Body of pancreas (tissue), 4 donors: ENCODE measurements around the gene GAREM1. TPM values are rescaled to one million over a fixed set of nuclear protein-coding genes. Genes with fewer than 3 reads are reported as not detected.

Source experiments
- ATAC-seq: fragments of 150-250 bp; one replicate; pipeline ENCODE4 v1.9.1; 2016
- DNase-seq, 4 donors: peaks; one replicate each; pipeline ENCODE4 v3.0.0-alpha.2; 2019
- H3K27ac ChIP-seq, 4 donors: fragments of 200-600 bp; sonication (generic); 1 replicate in 3 of 4; 2 replicates in 1 of 4; pipeline versions ENCODE4 v1.5.1 to v1.6.1; 2016 to 2019; ENCODE audit warnings: mild to moderate bottlenecking in 1 of 4, mixed read lengths in 1 of 4, moderate library complexity in 1 of 4
- H3K27me3 ChIP-seq, 2 donors: fragments of 200-600 bp; sonication (generic); one replicate each; pipeline ENCODE4 v1.6.0; 2016; ENCODE audit warnings: mild to moderate bottlenecking in 1 of 2
- H3K36me3 ChIP-seq, 2 donors: fragments of 200-600 bp; sonication (generic); replicated peaks in 1 of 2; 2 replicates each; pipeline ENCODE4 v1.5.1; 2016; ENCODE audit warnings: low read depth in 2 of 2; ENCODE audit not compliant: insufficient read depth in 1 of 2
- H3K4me1 ChIP-seq: fragments of 200-600 bp; sonication (generic); one replicate; pipeline ENCODE4 v1.6.0; 2016
- H3K4me3 ChIP-seq, 2 donors: fragments of 200-600 bp; sonication (generic); 1 replicate in 1 of 2; 2 replicates in 1 of 2; pipeline ENCODE4 v1.5.1; 2016 to 2019
- H3K9me3 ChIP-seq, 3 donors: fragments of 200-600 bp; sonication (generic); 1 replicate in 2 of 3; 2 replicates in 1 of 3; pipeline ENCODE4 v1.5.1; 2016
- CTCF ChIP-seq, 7 experiments: fragments of 450-650 bp in 4 of 7; fragments of 200-600 bp in 3 of 7; sonication (generic) in 3 of 7; IDR thresholded peaks; one replicate each; pipeline ENCODE4 v1.5.1; 2016 to 2019; ENCODE audit warnings: antibody characterized with exemption in 7 of 7
- POLR2A ChIP-seq, 3 donors: fragments of 450-650 bp; IDR thresholded peaks; one replicate each; pipeline ENCODE4 v1.6.1; 2016; ENCODE audit warnings: antibody characterized with exemption in 3 of 3, mild to moderate bottlenecking in 2 of 3
- WGBS, 2 donors: methylation state at CpG; one replicate each; pipeline ENCODE4 v1.1.5; 2017; 5-methylcytosine and 5-hydroxymethylcytosine counted together
- intact Hi-C: fragments of 100-400 bp; cut with DNase I; formaldehyde crosslinking; loops from one replicate; pipeline ENCODE4 v1.15.1; 2023
- total RNA-seq, 2 donors: library from RNA; depleted of rRNA; stranded (reverse); fragments of >200 nt; gene quantifications; one replicate each; pipeline ENCODE4 v1.1.0, GENCODE V29; 2016

GAREM1 gene
- total RNA-seq, 2 donors from 2014 or later = 16.1 to 16.8 TPM

GRCh38 chr18:32271672-32272208 is 198.9 kb downstream of the GAREM1 start:
- Histone ChIP-seq H3K4me3 (no peak overlapping the region), H3K27me3 (no peaks in the 10 kb centered on the region), H3K27ac (no peak overlapping the region), H3K4me1 (no peaks in the 10 kb centered on the region), H3K36me3 (peaks cover 0 to 19% of the 10 kb centered on the region in 2 donors), H3K9me3 (no peaks in the 10 kb centered on the region)
- intact Hi-C loops = loop anchor here (5.0 to 10.0 kb wide), 2 partner anchors 203 to 276 kb away; partner anchors contain the start of gene GAREM1
- ATAC-seq (peak; percentile 87), DNase-seq (peak in 3 of 4 donors; percentile 18 to 53 (median 29))
- TF ChIP-seq CTCF (IDR thresholded peaks at IDR 0.05) (peak; percentile 19 to 90 (median 75)), POLR2A (IDR thresholded peaks at IDR 0.05) (no peak)
- 34 to 38% methylated on average over 5 of the region's 5 CpGs for WGBS, 2 donors

- no peak for DNase-seq
- ATAC-seq = no peak
- no peak overlapping the region for H3K4me3 ChIP-seq
- peaks cover 0 to 19% of the 10 kb centered on the region in 2 donors for H3K36me3 ChIP-seq
- TF ChIP-seq POLR2A (IDR thresholded peaks at IDR 0.05) (no peak), CTCF (IDR thresholded peaks at IDR 0.05) (no peak)
- intact Hi-C loops = loop anchor here (5.0 to 10.0 kb wide), 2 partner anchors 204 to 277 kb away; partner anchors contain the start of gene GAREM1
- H3K4me1 ChIP-seq = no peaks in the 10 kb centered on the region
- H3K27ac ChIP-seq = no peak overlapping the region
- no peaks in the 10 kb centered on the region for H3K9me3 ChIP-seq
- 89 to 91% methylated on average over 8 of the region's 8 CpGs for WGBS, 2 donors
- no peaks in the 10 kb centered on the region for H3K27me3 ChIP-seq
Observed at GRCh38 chr18:32270341-32270740, 200.3 kb downstream of the GAREM1 start.

- Histone ChIP-seq H3K4me3 (no peak overlapping the region), H3K4me1 (no peaks in the 10 kb centered on the region), H3K27ac (no peak overlapping the region), H3K27me3 (no peaks in the 10 kb centered on the region), H3K9me3 (no peaks in the 10 kb centered on the region), H3K36me3 (peaks cover 0 to 19% of the 10 kb centered on the region in 2 donors)
- intact Hi-C loops = no loop called here
- TF ChIP-seq CTCF (IDR thresholded peaks at IDR 0.05) (no peak), POLR2A (IDR thresholded peaks at IDR 0.05) (no peak)
- WGBS, 2 donors = 86 to 91% methylated on average over 4 of the region's 4 CpGs
- no peak for ATAC-seq
- DNase-seq = no peak
Observed at GRCh38 chr18:32267463-32267862, 203.2 kb downstream of the GAREM1 start.

- Histone ChIP-seq H3K27me3 (no peaks in the 10 kb centered on the region), H3K36me3 (peaks cover 0 to 17% of the 10 kb centered on the region in 2 donors), H3K9me3 (no peaks in the 10 kb centered on the region), H3K4me1 (no peaks in the 10 kb centered on the region), H3K27ac (no peak overlapping the region), H3K4me3 (no peak overlapping the region)
- intact Hi-C loops = no loop called here
- DNase-seq (no peak), ATAC-seq (no peak)
- WGBS, 2 donors = 83 to 84% methylated on average over 2 of the region's 2 CpGs
- TF ChIP-seq POLR2A (IDR thresholded peaks at IDR 0.05) (no peak), CTCF (IDR thresholded peaks at IDR 0.05) (no peak)
Observed at GRCh38 chr18:32264401-32264800, 206.3 kb downstream of the GAREM1 start.

DNA sequence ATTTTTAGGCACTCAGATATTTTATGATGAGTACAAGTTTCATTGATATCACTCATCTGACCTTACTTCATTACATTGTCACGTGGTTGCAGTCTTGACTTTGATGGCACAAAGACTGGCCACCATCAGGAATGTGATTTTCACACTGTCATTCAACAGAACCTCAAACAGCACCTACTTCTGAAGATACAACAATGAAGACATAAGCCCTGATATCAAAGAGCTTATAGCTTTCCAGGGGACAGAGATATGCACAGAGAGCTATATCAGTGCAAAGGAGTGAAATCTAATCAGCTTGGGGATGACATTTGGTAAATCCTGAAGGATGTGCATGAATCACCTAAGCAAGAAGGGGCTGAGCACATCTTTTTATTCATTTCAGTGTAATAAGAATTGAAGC is 208.6 kb downstream of the GAREM1 start:
- H3K4me3 ChIP-seq = no peak overlapping the region
- intact Hi-C loops = no loop called here
- no peak for TF ChIP-seq CTCF (IDR thresholded peaks at IDR 0.05)
- TF ChIP-seq POLR2A (IDR thresholded peaks at IDR 0.05) = no peak
- WGBS, 2 donors = 81 to 100% methylated on average over 1 of the region's 1 CpG
- H3K36me3 ChIP-seq = no peaks in the 10 kb centered on the region
- H3K27me3 ChIP-seq = no peaks in the 10 kb centered on the region
- no peak overlapping the region for H3K27ac ChIP-seq
- H3K9me3 ChIP-seq = no peaks in the 10 kb centered on the region
- ATAC-seq (no peak), DNase-seq (no peak)
- no peaks in the 10 kb centered on the region for H3K4me1 ChIP-seq
